ENCODE measurements around the gene HEMGN.
A peak's percentile ranks its signal among the peaks of the same experiment; 100 is the strongest.

The HEMGN gene

DNA sequence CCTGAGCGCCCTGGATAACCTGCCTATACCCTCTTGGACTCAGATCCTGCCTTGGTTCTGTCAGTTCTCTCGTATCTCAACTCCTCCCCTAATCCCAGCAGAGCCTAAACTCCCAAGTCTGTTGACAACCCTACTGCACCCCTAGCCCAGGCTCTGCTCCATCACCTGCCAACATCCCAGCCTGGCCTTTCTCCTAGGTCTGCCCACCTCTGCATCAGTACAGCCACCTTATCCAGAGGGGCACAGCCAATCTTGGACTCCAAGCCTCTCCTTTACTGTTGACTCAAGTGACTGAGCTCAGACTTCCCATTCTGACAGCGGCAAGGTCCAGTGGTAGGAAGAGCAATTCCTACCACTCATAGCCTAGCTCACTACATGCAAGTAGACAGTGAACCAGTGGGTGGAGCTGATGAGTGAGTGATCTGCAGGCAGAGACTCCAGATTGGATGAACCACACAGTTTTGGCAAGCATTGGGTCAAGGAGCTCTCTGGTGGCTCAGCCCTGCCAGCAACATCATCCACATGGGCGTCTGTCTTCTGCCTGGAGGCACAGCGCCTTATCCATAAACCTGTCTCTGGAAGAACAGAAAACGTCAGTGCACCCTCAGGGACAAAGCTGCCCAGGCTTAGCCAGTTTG, 42.2 kb downstream of the HEMGN start:
- DNase-seq (ENCODE audit: low read depth in 2 of 2): no peak

GRCh38 chr9:97895211-97895610, 42.8 kb downstream of the HEMGN start:
- DNase-seq (ENCODE audit: low read depth in 2 of 2): no peak

- no peak for DNase-seq (ENCODE audit: low read depth in 2 of 2)
Measured at GRCh38 chr9:97892421-97892820, 45.6 kb downstream of the HEMGN start.

DNA sequence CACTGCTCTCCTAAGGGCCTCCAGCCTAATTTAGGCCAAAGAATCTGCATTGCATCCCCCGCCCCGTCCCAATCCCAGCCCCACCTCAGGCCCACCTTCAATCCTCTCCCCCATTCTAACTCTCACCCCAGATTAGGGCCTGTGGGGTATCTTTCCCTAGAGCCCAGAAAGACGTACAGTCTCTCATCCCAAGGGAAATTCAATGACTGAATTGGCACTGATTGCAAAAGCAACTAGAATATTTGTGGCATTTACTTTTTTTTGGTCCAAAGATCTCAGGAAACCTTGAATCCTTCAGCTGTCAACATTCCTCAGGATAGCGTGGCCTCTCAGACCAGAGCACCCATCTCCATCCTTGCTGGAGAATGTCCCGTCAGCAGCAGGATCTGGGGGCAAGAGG, 46.2 kb downstream of the HEMGN start:
- DNase-seq (ENCODE audit: low read depth in 2 of 2): no peak

DNA sequence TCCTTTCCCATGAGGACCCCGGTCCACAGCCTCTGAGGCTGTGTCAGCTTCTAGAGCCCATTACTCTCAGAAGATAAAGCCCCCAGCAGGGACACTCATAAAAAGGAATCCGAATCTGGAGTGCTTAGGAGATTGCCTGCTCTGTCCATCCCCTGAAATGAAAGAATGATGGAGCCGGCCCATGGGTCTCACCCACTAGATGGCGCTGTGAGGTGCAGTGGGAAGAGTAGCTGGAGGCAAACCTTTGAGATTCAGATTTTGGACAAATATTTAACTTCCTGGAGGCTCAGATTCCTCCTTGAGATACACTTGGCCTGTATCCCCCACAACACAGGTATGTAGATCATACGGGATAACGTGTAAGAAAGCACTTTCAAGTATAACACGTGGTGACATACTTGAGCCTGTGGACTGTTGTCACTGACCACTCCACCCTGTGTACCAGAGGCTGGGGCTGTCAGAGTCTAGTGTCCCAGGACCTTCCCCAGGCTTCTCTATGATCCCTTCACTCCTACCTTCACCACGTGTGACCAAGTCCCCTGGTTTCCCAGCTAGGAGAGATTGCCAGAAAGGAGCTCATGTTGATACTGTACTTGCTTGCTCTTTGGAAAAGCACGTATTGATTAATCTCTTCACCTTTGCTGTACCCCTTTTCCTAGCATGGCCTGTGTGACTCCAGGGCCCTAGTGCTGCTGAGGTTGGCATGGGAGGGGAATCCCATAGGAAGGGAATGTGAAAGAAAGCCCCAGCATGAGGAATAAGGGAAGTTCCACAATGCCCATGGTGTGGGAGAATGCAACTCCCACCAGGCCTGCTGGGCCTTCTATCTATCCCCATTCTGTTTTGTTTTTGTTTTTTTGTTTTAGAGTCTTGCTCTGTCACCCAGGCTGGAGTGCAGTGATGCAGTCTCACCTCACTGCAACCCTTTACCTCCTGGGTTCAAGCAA, 47.8 kb downstream of the HEMGN start:
- DNase-seq (ENCODE audit: low read depth in 2 of 2): peak; percentile 51 to 62

DNA sequence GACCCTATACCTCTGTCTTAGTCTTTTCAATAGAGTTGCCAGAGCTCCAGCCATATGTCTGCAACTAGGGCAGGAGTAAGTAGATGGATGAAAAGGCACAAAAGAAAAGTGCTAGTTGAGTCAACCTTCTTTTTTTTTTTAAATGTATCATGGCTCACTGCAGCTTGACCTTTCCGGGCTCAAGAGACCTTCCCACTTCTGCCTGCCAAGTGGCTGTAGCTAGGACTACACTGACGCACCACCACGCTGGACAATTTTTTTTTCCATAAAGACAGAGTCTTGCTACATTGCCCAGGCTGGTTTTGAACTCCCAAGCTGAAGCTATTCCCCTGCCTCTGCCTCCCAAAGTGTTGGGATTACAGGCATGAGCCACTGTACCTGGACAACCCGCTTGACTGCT, 57.6 kb downstream of the HEMGN start:
- DNase-seq (ENCODE audit: low read depth in 2 of 2): no peak
